ENCODE results near the gene STX5.

Gene STX5

DNA sequence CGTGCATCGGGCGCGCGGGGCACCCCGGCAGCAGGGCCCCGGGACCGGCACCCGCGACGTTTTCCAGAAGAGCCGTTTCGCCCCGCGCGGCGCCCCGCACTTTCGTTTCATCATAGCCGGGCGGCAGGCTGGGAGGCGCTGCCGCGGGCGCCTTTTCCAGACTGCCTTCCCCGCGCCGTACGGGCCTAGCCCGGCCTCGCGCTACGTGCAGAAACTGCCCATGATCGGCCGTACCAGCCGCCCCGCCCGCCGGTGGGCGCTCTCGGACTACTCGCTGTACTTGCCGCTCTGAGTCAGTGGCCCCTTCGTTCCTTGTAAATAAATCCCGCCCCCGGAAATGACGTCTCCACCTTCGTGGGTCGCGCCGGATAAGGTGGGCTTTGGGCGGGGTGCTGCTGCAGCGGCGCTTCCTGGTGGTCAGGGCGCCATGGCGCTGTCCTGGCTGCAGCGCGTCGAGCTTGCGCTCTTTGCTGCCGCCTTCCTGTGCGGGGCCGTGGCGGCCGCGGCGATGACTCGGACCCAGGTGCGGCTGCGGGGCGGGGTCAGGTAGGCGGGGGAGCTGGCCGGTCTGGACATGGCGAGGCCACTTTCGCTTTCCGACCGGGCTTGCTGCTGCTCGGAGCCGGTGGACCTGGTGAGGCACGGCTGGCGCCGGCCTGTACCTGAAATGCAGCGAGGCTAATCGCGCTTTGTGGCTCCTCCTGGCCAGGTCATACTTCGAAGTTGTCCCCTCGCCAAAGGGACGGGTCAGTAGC, 44.7 kb downstream of the STX5 start, which contains the start of gene TMEM179B:
Gene TMEM179B, plus strand, starts transcription at position 398 of the 755 bp plus-strand sequence. Its CDS starts 30 bp downstream, at position 428.
- TF ChIP-seq ZFX (IDR thresholded peaks at IDR 0.05; ENCODE audit: borderline replicate concordance) = no peak
- TF ChIP-seq, protein P1, sequence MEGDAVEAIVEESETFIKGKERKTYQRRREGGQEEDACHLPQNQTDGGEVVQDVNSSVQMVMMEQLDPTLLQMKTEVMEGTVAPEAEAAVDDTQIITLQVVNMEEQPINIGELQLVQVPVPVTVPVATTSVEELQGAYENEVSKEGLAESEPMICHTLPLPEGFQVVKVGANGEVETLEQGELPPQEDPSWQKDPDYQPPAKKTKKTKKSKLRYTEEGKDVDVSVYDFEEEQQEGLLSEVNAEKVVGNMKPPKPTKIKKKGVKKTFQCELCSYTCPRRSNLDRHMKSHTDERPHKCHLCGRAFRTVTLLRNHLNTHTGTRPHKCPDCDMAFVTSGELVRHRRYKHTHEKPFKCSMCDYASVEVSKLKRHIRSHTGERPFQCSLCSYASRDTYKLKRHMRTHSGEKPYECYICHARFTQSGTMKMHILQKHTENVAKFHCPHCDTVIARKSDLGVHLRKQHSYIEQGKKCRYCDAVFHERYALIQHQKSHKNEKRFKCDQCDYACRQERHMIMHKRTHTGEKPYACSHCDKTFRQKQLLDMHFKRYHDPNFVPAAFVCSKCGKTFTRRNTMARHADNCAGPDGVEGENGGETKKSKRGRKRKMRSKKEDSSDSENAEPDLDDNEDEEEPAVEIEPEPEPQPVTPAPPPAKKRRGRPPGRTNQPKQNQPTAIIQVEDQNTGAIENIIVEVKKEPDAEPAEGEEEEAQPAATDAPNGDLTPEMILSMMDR (IDR thresholded peaks at IDR 0.05) = peak; percentile 68

GRCh38 chr11:62786318-62787004, 45.4 kb downstream of the STX5 start:
- TF ChIP-seq ZFX (IDR thresholded peaks at IDR 0.05; ENCODE audit: borderline replicate concordance) = no peak
- TF ChIP-seq, protein P1 (IDR thresholded peaks at IDR 0.05) = peak; percentile 96
- peak overlapping the region; percentile 98 for H3K27ac ChIP-seq

More for the DNA sequence above, 44.7 kb downstream of the STX5 start, which contains the start of gene TMEM179B:
- peak within 1 kb of the TSS; percentile 98 for H3K27ac ChIP-seq

DNA sequence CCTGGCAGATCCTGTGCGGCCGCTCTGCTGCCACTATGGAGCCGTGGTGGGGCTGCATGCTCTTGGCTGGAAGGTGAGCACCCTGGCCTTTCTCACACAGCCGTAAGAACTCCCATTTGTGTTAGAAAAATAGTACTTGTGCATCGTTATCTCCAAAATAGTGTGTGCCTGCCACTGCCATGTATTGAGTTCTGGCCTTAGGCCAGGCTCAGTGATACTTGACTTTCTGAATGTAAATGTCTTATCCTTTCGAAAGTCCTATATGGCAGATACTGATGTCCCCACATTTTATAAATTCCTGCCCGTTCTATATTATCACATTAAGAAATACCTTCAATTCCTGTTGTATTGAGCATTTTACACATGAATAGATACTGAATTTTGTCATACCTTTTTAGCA, 49.1 kb downstream of the STX5 start:
- TF ChIP-seq ZFX (IDR thresholded peaks at IDR 0.05; ENCODE audit: borderline replicate concordance) = no peak
- TF ChIP-seq, protein P1 (IDR thresholded peaks at IDR 0.05) = no peak
- no peak overlapping the region for H3K27ac ChIP-seq

DNA sequence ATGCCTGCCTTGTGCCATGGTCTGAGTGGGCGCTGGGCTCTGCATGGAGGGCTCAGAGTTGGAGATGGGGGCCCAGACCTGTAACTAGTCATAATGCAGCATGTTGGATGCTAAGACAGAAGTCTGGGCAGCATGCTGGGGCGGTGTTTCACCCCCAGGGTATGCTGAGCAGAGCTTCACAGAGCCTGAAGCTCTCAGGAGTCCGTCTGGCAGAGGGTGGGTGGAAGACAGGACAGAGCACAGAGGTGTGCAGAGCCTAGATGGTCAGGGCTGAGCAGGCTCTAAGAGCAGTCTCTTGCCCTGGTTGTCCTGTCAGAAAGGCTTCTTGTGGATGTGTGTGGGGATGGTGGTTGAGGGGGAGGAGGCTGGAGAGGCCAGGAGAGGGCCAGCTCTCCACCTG, 53.4 kb downstream of the STX5 start:
- H3K27ac ChIP-seq = no peak overlapping the region
- TF ChIP-seq, protein P1 (IDR thresholded peaks at IDR 0.05) = no peak
- TF ChIP-seq ZFX (IDR thresholded peaks at IDR 0.05; ENCODE audit: borderline replicate concordance) = no peak

DNA sequence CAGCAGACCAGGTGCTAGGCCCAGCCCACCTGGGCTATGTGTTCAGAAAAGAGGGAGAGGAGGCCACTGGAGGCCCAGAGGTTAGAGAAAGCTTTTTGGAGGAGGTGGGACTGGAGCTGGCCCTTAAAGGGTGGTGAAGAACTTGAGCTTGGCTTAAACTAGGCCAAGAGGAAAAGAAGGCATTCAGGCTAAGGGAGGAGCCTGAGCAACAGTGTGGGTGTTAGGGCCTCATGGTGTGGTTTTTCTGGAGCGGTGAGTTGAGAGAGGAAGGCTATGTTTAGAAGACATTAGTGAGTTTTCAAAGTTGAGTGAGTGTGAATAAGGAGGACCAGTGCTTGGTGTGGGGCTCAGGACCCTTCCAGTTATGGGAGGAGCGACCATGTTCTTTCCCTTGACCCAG, 54.5 kb downstream of the STX5 start:
- no peak overlapping the region for H3K27ac ChIP-seq
- TF ChIP-seq, protein P1 (IDR thresholded peaks at IDR 0.05) = no peak
- no peak for TF ChIP-seq ZFX (IDR thresholded peaks at IDR 0.05; ENCODE audit: borderline replicate concordance)

- no peak overlapping the region for H3K27ac ChIP-seq
- TF ChIP-seq, protein P1 (IDR thresholded peaks at IDR 0.05) = no peak
- no peak for TF ChIP-seq ZFX (IDR thresholded peaks at IDR 0.05; ENCODE audit: borderline replicate concordance)
Observed at GRCh38 chr11:62775646-62776045, 56.2 kb downstream of the STX5 start.

DNA sequence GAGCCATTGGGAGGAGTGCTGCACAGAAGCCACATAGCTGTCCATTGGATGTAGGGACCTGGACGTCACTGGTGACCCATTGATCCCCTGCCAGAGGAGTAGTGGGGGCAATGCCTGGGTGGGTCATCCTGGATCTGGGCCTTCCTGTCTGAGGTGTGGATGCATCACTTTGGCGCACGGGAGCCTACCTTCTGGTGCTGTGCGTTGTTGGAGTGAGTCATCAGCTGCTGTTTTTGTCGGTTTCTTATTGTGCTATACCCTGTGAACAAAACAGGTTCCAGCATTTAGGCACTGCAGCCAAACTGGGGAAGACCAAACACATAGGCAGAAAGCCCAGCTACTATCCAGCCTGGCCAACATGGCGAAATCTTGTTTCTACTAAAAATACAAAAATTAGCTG, 57.4 kb downstream of the STX5 start:
- H3K27ac ChIP-seq = no peak overlapping the region
- TF ChIP-seq ZFX (IDR thresholded peaks at IDR 0.05; ENCODE audit: borderline replicate concordance) = no peak
- TF ChIP-seq, protein P1 (IDR thresholded peaks at IDR 0.05) = no peak
